GM12801 (cell line): ENCODE data around the gene GABRR2.

Source experiments
- CTCF ChIP-seq: IDR thresholded peaks from one replicate; pipeline ENCODE4 v1.5.1; 2011; ENCODE audit warnings: control low read depth; ENCODE audit not compliant: insufficient read length; ENCODE audit errors: extremely low read depth

GABRR2 gene

GRCh38 chr6:89321131-89321970, 6.3 kb upstream of the GABRR2 start:
- TF ChIP-seq CTCF: no peak

GRCh38 chr6:89320012-89320559, 5.0 kb upstream of the GABRR2 start:
- no peak for TF ChIP-seq CTCF

GRCh38 chr6:89317067-89317466, 2.0 kb upstream of the GABRR2 start:
- TF ChIP-seq CTCF: no peak

DNA sequence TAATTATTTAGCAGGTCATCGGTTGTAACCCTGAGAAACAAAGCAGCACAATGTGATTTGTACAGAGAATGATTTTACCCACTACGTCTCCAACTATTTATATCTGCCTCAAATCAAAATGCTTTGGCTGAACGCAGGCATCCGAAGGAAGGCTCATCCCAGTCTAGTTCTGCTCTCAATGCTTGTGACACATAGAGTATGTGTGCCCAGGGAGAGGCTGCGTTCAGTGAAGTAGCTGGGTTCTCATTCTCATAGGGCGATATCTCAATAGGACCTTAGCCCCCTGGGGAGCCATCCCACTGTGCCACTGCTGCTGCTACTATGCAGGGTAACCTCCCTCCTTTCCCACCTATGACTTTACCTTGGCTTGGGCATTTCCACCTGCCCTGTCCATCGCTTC, 407 bp downstream of the GABRR2 start:
- no peak for TF ChIP-seq CTCF

DNA sequence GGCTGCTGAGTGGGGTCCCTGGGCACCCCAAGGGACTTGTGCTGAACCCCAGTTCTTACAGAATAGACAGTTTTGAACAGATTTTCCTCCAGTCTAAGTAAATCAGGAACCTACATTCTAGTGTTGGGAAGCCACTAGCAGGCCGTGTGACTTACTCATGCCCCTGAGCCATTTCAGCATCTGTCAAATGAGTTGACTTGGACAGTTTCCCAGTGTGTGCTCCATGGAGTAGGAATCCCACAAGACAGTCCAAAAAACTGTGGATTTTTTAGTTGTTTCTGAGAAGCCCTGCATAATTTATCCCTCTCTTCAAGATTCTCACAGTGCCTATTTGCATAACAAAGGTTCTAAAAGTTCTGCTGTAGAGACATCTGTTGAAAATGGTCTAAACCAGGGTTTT, 2.1 kb downstream of the GABRR2 start:
- no peak for TF ChIP-seq CTCF

DNA sequence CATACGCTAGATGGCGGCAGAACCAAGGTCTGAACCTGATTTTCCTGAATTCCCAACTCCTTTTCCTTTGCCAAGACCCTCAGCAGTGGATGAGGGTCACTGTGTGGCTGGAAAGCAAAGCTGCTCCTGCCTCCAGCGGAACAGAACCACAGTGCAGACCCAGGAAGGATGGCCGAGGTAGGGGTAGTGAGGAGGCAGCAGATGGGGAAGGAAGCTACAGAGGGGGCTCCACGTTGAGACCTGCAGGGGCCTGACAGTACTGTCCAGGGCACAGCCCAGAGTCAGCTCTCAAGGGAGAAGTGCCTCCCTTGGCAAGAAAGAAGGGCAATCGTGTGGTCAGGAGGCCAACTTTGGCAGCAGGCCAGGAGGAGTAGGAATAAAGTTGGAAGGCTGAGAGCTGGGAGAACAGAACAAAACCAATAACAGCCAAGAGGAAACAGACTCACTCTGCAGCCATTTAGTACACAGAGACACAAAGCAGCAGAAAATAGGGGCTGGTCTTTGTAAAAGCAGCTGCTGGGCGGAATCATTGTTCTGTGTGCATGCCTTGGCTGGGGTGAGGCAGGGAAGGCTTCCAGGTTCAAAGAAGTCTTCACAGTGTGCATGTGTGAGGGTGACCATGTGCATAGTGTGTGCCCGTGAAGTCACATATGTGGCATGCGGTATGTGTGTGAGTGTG, 3.1 kb downstream of the GABRR2 start:
- no peak for TF ChIP-seq CTCF

DNA sequence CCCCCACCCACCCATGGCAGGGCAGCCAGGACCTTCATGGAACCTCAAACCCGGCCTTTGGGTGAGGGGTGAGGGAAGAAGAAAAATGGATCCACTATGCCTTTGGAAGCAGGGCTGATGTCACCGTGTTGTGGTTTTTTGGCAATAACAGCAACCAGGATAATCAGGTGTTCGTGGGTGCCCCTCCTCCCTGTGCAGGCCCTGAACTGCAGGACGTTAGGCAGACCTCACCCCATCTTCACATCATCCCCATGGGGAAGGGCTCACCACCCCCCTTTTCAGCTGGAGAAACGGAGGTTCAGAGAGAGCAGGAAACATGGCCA, 3.6 kb downstream of the GABRR2 start:
- TF ChIP-seq CTCF: no peak
